A673 (cell line): ENCODE measurements around the gene FMN2. TPM values are rescaled to one million over a fixed set of nuclear protein-coding genes. Genes with fewer than 3 reads are reported as not detected.

Experiments
- BruUV-seq: library from RNA; stranded (reverse); fragments of 400-500 nt; replicated peaks from 2 replicates; lab custom pipeline; 2021; lab: Mats Ljungman, UMichigan
- CTCF ChIA-PET: fragments of 300-600 bp; sonication (Branson Sonifier 250); formaldehyde crosslinking; loops from one replicate; lab custom pipeline; 2022; ENCODE audit warnings: antibody characterized with exemption; lab: Charles Lee
- POLR2A ChIA-PET: fragments of 300-600 bp; sonication (Branson Sonifier 250); formaldehyde crosslinking; loops from one replicate; lab custom pipeline; 2022; ENCODE audit warnings: antibody characterized with exemption; ENCODE audit not compliant: low non-redundant PET; lab: Charles Lee
- DNase-seq: peaks from one replicate; pipeline ENCODE4 v3.0.0-alpha.2; 2015; ENCODE audit warnings: low spot score
- H3K27ac ChIP-seq: fragments of 200-600 bp; sonication (generic); 2 replicates; pipeline ENCODE4 v1.5.1; 2016; ENCODE audit warnings: mixed run types, low read depth, mild to moderate bottlenecking, mixed read lengths, antibody characterized with exemption, low read length; ENCODE audit not compliant: poor library complexity, severe bottlenecking
- H3K27me3 ChIP-seq: fragments of 200-600 bp; sonication (generic); replicated peaks from 2 replicates; pipeline ENCODE4 v1.6.1; 2017; ENCODE audit warnings: mixed run types, low read depth, mild to moderate bottlenecking, mixed read lengths, antibody characterized with exemption, low read length; ENCODE audit not compliant: insufficient read depth, poor library complexity
- H3K36me3 ChIP-seq: fragments of 200-600 bp; sonication (generic); 2 replicates; pipeline ENCODE4 v1.6.1; 2016; ENCODE audit warnings: mixed run types, mild to moderate bottlenecking, mixed read lengths, antibody characterized with exemption, low read length; ENCODE audit not compliant: insufficient read depth, poor library complexity, severe bottlenecking
- H3K4me1 ChIP-seq: fragments of 200-600 bp; sonication (generic); 2 replicates; pipeline ENCODE4 v1.6.1; 2017; ENCODE audit warnings: mixed run types, mild to moderate bottlenecking, mixed read lengths, antibody characterized with exemption, low read length; ENCODE audit not compliant: insufficient read depth, poor library complexity, severe bottlenecking
- H3K4me3 ChIP-seq: fragments of 200-600 bp; sonication (generic); 2 replicates; pipeline ENCODE4 v1.5.1; 2016; ENCODE audit warnings: low read depth, mixed run types, mild to moderate bottlenecking, mixed read lengths, low read length; ENCODE audit not compliant: poor library complexity, severe bottlenecking
- H3K9me3 ChIP-seq: fragments of 200-600 bp; sonication (generic); 2 replicates; pipeline ENCODE4 v1.6.1; 2016; ENCODE audit warnings: mixed run types, low read depth, mild to moderate bottlenecking, mixed read lengths, antibody characterized with exemption, low read length; ENCODE audit not compliant: poor library complexity, severe bottlenecking
- EZH2 ChIP-seq: fragments of 200-600 bp; sonication (generic); IDR thresholded peaks from 2 replicates; pipeline ENCODE4 v1.6.1; 2017; ENCODE audit warnings: borderline replicate concordance, low read depth, mild to moderate bottlenecking, mixed read lengths, antibody characterized with exemption, low read length; ENCODE audit not compliant: poor library complexity, severe bottlenecking
- intact Hi-C: fragments of 100-400 bp; cut with micrococcal nuclease; formaldehyde crosslinking; loops from one replicate; pipeline ENCODE4 v1.10.0; 2022; ENCODE audit not compliant: unreplicated experiment
- total RNA-seq: library from RNA; stranded (reverse); gene quantifications from 2 replicates; pipeline ENCODE4 v1.2.3, GENCODE V29; 2021
- TF ChIP-seq, protein P1 (sequence below): fragments of 300-800, 200-600 bp; sonication (generic); conservative IDR thresholded peaks from 2 replicates; pipeline ENCODE4 v1.5.1; 2017; ENCODE audit warnings: low read depth, mild to moderate bottlenecking, antibody characterized with exemption, low read length, moderate library complexity, mixed read lengths

The FMN2 gene
- total RNA-seq, 1 experiment from 2014 or later, result not detected

DNA sequence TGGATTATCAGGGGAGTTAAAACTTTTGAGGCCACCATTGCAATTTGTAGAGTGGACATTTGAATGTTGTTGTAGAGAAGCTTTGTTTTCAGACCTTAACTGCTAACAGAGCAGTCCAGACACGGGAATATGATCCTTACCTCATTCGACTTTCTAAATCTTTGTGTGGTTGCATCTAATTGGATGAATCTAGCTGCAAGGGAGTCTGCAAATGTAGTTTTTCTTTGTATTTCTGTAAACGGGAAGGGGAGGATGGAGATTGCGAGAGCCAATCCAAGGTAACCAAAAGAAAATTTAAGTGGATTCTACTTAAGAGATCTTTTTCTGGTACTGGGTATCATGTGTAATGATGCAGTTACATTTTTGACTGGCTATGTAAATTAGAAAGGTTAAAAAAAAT, 110.2 kb downstream of the FMN2 start:
- Histone ChIP-seq H3K27ac (no peak overlapping the region), H3K4me3 (no peak overlapping the region), H3K9me3 (no peaks in the 10 kb centered on the region), H3K36me3 (no peaks in the 10 kb centered on the region), H3K27me3 (no peaks in the 10 kb centered on the region), H3K4me1 (no peaks in the 10 kb centered on the region)
- intact Hi-C loops, result no loop called here
- ChIA-PET CTCF (no interaction called here), POLR2A (no interaction called here)
- no peak for TF ChIP-seq EZH2
- TF ChIP-seq, protein P1, sequence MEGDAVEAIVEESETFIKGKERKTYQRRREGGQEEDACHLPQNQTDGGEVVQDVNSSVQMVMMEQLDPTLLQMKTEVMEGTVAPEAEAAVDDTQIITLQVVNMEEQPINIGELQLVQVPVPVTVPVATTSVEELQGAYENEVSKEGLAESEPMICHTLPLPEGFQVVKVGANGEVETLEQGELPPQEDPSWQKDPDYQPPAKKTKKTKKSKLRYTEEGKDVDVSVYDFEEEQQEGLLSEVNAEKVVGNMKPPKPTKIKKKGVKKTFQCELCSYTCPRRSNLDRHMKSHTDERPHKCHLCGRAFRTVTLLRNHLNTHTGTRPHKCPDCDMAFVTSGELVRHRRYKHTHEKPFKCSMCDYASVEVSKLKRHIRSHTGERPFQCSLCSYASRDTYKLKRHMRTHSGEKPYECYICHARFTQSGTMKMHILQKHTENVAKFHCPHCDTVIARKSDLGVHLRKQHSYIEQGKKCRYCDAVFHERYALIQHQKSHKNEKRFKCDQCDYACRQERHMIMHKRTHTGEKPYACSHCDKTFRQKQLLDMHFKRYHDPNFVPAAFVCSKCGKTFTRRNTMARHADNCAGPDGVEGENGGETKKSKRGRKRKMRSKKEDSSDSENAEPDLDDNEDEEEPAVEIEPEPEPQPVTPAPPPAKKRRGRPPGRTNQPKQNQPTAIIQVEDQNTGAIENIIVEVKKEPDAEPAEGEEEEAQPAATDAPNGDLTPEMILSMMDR, result no peak
- DNase-seq, result no peak
- no TSS peak for BruUV-seq

DNA sequence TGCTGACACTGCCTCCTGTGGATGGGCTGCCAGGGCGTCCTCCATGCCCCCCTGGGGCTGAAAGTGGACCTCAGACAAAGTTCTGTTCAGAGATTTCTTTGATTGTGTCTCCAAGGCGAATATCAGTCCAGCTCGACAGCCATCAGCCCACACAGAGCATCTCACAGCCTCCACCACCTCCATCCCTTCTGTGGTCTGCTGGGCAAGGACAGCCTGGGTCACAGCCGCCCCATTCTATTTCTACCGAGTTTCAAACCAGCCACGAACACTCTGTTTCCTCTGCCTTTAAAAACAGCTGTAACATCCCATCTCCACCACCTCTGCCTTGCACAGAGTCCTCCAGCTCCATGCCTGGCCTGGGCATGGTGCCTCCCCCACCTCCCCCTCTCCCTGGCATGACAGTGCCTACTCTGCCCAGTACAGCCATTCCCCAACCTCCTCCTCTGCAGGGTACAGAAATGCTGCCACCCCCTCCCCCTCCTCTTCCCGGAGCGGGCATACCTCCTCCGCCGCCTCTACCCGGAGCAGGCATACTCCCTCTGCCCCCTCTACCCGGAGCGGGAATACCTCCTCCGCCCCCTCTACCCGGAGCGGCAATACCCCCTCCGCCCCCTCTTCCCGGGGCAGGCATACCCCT, 115.5 kb downstream of the FMN2 start:
- Histone ChIP-seq H3K4me1 (no peaks in the 10 kb centered on the region), H3K27me3 (no peaks in the 10 kb centered on the region), H3K9me3 (no peaks in the 10 kb centered on the region), H3K4me3 (no peak overlapping the region), H3K36me3 (no peaks in the 10 kb centered on the region), H3K27ac (no peak overlapping the region)
- intact Hi-C loops, result no loop called here
- POLR2A ChIA-PET, result no interaction called here
- CTCF ChIA-PET, result no interaction called here
- BruUV-seq, result no TSS peak
- TF ChIP-seq, protein P1, result no peak
- no peak for TF ChIP-seq EZH2
- DNase-seq, result no peak

DNA sequence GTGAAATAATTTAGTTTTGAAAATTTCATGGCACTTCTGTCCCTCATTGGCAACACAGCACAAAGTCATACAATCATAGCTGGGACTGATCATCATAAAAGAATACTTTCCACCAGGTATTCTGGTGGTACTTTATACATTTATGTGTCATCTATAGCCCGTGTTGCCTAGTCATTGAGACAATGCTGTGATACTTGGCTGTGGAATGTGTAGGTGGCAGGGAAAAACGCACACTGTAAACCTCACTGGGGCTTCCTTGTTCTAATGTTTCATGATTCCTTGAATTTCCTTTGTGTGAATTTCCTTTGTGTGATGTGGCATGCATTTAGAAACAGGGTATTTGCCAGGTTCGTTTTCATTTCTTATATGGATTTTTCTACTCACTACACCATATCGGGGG, 118.3 kb downstream of the FMN2 start:
- no peaks in the 10 kb centered on the region for H3K27me3 ChIP-seq
- ChIA-PET CTCF (no interaction called here), POLR2A (no interaction called here)
- intact Hi-C loops, result no loop called here
- no peak overlapping the region for H3K27ac ChIP-seq
- H3K4me1 ChIP-seq, result no peaks in the 10 kb centered on the region
- no peaks in the 10 kb centered on the region for H3K36me3 ChIP-seq
- no peaks in the 10 kb centered on the region for H3K9me3 ChIP-seq
- no peak overlapping the region for H3K4me3 ChIP-seq
- BruUV-seq, result no TSS peak
- no peak for DNase-seq
- TF ChIP-seq, protein P1, result no peak
- no peak for TF ChIP-seq EZH2
